Dendritic cell treated with granulocyte-macrophage colony-stimulating factor and Interleukin-4, amounts not matched to agents 40 ng/mL and 50 ng/mL, for 4 days (primary cell): ENCODE measurements around the gene PYDC1.
A peak's percentile ranks its signal among the peaks of the same experiment; 100 is the strongest.
"Not testable (repeated sequence)": the region's sequence is repeated elsewhere in the genome, so short reads cannot be mapped to it uniquely, and the experiment has no call there.

Experiments
- H3K27ac Mint-ChIP-seq: one replicate; pipeline ENCODE4 v1.8.0; 2022; ENCODE audit warnings: mild to moderate bottlenecking, mixed read lengths
- H3K27me3 Mint-ChIP-seq: one replicate; pipeline ENCODE4 v1.8.0; 2022; ENCODE audit warnings: mild to moderate bottlenecking, mixed read lengths
- H3K36me3 Mint-ChIP-seq: one replicate; pipeline ENCODE4 v1.8.0; 2022; ENCODE audit warnings: low read depth, mixed read lengths
- H3K4me1 Mint-ChIP-seq: one replicate; pipeline ENCODE4 v1.8.0; 2022; ENCODE audit warnings: low read depth, mixed read lengths
- H3K4me3 Mint-ChIP-seq: one replicate; pipeline ENCODE4 v1.8.0; 2022; ENCODE audit warnings: mild to moderate bottlenecking, moderate library complexity, mixed read lengths
- H3K9me3 Mint-ChIP-seq: one replicate; pipeline ENCODE4 v1.8.0; 2022; ENCODE audit warnings: mixed read lengths
- intact Hi-C: fragments of 100-400 bp; cut with micrococcal nuclease; formaldehyde crosslinking; loops from one replicate; pipeline ENCODE4 v1.15.0; 2022

Gene PYDC1

DNA sequence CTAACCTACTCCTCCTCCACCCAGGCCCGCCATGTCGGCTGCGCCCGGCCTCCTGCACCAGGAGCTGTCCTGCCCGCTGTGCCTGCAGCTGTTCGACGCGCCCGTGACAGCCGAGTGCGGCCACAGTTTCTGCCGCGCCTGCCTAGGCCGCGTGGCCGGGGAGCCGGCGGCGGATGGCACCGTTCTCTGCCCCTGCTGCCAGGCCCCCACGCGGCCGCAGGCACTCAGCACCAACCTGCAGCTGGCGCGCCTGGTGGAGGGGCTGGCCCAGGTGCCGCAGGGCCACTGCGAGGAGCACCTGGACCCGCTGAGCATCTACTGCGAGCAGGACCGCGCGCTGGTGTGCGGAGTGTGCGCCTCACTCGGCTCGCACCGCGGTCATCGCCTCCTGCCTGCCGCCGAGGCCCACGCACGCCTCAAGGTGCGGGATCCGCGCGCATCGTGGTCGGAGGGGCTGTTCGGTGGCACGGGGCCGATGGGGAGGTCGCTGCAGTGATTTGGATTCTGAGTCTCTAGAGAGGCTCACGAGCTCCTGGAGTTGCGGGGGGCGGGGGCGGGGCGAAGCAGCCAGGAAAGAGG, 2.1 kb downstream of the PYDC1 start:
- peak overlapping the region; percentile 81 for H3K4me3 Mint-ChIP-seq
- intact Hi-C loops, result no loop called here
- H3K4me1 Mint-ChIP-seq, result peaks cover 42% of the 10 kb centered on the region
- H3K27me3 Mint-ChIP-seq, result peaks cover 60% of the 10 kb centered on the region
- peak overlapping the region; percentile 71 for H3K27ac Mint-ChIP-seq
- no peaks in the 10 kb centered on the region for H3K36me3 Mint-ChIP-seq
- H3K9me3 Mint-ChIP-seq, result no peaks in the 10 kb centered on the region

DNA sequence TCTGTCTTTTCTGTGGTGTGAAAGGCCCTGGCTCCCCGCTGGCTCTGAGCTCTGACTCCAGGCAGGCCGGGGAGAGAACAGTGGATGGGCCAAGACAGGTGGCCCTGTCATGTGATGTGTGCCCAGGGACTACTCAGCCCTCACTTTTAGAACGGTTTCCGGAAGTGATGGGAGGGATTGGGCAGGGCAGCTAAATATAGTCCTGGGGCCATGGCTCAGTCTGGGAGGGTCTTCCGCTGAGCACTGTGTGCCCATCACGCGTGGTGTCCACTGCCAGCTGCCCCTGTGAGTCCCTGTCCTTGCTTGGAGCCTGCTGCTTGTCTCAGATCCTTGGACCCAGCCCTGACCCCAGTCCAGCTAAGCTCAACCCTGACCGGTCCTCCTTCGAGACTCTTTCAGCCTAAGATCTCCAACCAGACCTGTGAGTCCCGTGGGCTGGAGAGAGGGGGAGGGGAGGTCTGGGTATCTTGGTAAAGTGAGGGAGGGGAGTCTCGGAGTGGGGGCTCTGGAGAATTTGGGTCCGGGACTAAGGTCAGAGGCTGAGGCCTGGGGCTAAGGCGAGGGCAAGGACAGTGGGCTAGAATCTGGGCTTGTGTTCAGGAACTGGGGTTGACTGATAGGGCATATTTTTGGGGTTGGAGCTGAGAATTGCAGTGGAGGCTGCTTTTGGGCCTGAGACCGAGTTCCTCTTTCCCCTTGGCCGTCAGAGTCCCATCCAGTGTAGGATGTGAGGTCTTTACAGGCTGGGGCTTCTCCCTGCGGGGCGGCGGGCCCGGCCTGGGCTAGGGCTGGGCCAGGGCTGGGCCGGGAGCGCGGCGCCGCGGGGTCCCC, 2.8 kb downstream of the PYDC1 start, which contains the start of gene TRIM72:
Gene TRIM72, plus strand, starts transcription at position 243 of the 831 bp plus-strand sequence. CDS start 620 bp downstream, outside the sequence.
- Mint-ChIP-seq H3K36me3 (no peaks in the 10 kb centered on the region), H3K4me1 (peaks cover 42% of the 10 kb centered on the region), H3K4me3 (peak within 1 kb of the TSS; percentile 81), H3K27me3 (peaks cover 58% of the 10 kb centered on the region), H3K9me3 (no peaks in the 10 kb centered on the region), H3K27ac (peak within 1 kb of the TSS; percentile 71)
- intact Hi-C loops, result no loop called here

DNA sequence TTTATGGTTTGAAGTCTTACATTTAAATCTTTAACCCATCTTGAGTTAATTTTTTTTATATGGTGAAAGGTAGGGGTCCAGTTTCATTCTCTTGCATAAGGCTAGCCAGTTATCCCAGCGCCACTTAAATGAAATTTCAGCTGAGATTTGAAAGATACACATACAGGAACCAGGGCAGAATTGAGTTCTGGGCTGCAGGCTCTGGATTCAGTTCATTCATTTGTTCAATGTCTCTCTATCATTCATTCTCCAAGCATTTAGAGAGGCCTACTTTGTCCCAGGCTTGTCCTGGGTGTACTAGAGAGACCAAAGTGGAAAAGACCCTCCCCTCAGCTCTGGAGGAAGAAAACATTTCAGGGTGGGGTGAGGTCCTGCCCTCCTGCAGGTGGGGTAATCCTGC, 3.6 kb downstream of the PYDC1 start:
- Mint-ChIP-seq H3K36me3 (no peaks in the 10 kb centered on the region), H3K27ac (peak overlapping the region; percentile 71), H3K4me1 (peaks cover 42% of the 10 kb centered on the region), H3K27me3 (peaks cover 50% of the 10 kb centered on the region), H3K9me3 (no peaks in the 10 kb centered on the region), H3K4me3 (no peak overlapping the region)
- intact Hi-C loops, result no loop called here

DNA sequence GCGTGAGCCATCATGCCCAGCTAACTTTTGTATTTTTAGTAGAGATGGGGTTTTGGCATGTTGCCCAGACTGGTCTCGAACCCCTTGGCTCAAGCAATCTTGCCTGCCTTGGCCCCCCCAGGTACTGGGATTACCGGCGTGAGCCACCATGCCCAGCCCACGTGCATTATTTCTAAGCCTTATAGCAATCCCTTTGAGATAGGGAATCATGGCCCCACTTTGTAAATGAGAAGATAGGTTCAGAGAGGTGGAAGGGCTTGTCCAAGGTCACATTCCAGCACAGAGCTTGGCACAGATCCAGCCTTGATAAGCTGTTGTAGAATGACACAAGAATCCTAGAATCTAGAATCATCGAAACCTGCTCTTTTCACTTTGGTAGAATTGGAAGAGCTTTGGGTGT, 10.2 kb downstream of the PYDC1 start:
- Mint-ChIP-seq H3K27me3 (peaks cover 15% of the 10 kb centered on the region), H3K4me3 (no peak overlapping the region), H3K27ac (peak overlapping the region; percentile 66), H3K4me1 (peaks cover 37% of the 10 kb centered on the region), H3K36me3 (peaks cover 10% of the 10 kb centered on the region), H3K9me3 (no peaks in the 10 kb centered on the region)
- intact Hi-C loops, result loop anchor here (10.0 kb wide), 1 partner anchor 238 kb away; the partner anchor contains the start of gene ZNF843

DNA sequence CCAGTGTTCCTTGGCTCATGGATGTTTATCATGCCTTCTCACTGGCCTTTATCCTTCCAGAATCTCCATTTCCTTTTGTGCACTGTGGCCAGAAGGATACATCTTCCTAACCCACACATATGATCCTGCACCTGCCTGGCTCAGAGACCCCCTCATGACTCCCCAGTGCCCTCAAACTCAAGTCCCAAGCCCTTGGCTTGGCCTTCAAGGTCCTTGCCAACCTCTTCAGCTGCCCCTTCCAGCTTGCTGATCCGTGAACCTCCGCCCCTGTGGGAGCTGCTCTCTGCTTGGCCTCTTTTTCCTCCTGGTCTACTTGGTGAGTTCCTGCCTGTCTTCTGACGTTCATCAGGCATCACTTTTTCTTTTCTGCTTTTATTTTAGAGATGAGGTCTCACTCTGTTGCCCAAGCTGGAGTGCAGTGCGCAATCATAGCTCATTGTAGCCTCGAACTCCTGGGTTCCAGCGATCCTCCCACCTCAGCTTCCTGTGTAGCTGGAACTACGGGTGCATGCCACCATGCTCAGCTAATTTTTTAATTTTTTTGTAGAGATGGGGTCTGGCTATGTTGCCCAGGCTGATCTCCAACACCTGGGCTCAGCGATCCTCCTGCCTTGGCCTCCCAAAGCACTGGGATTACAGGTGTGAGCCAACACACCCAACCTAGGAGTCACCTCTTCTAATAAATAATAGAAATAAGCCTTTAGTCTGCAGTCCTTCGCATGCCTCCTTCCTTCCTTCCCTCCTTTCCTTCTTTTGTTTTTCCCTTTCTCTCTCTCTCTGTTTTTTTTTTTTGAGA, 11.9 kb downstream of the PYDC1 start:
- intact Hi-C loops, result loop anchor here (10.0 kb wide), 1 partner anchor 240 kb away; the partner anchor contains the start of gene ZNF843
- H3K27ac Mint-ChIP-seq, result peak overlapping the region; percentile 66
- H3K4me1 Mint-ChIP-seq, result peaks cover 51% of the 10 kb centered on the region
- H3K4me3 Mint-ChIP-seq, result no peak overlapping the region
- peaks cover 11% of the 10 kb centered on the region for H3K27me3 Mint-ChIP-seq
- H3K36me3 Mint-ChIP-seq, result peaks cover 22% of the 10 kb centered on the region
- H3K9me3 Mint-ChIP-seq, result no peaks in the 10 kb centered on the region

DNA sequence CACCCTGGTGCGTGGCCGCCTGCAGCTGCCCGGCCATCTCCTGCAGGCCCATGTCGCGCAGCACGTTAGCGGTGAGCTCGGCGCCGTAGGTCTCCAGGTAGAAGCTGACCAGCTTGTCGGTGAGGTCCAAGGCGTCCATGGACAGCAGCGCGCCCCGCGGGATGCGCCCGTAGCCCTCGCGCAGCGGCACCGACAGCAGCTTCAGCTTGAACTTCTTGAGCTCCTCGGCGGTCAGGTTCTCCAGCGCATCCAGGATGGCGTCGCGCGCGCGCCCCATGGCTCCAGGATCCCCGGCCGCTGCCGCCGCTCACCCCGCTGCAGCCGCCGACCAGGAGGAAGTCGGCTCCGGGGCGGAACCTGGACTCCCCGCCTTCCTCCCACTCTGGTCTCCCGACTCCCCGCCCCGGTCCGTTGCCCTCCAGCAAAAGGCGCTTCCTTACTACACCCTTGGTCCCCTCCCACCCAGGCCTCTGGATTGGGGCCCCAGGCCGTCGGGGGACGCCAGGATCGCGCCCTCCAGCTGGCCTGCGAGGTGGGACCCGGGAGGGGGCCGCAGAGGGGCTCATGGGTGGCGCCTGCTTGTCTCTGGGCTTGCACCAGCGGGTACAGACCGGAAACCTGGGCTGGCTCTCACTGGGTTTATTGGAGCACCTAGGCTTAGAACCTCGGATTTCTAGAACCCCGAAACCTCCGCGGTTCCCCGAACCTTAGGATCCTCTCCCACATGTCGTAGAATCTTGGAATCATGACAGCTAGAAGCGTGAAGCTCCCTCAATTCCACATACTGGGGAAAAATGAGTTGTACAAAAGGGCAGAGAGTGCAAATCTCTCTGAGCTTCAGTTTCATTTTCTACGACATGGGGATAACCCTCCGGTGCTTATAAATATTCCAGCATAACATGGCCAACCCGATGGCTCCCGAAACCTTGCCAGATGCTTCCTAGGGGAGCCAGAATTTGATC, 14.2 kb downstream of the PYDC1 start, which contains the start of gene PYCARD:
Gene PYCARD, minus strand, starts transcription at position 347 of the 962 bp plus-strand sequence. Its CDS starts 70 bp downstream, at position 277.
- Mint-ChIP-seq H3K4me1 (peaks cover 75% of the 10 kb centered on the region), H3K27me3 (peaks cover 8% of the 10 kb centered on the region), H3K4me3 (peak within 1 kb of the TSS; percentile 87), H3K9me3 (no peaks in the 10 kb centered on the region), H3K36me3 (peaks cover 44% of the 10 kb centered on the region), H3K27ac (peak within 1 kb of the TSS; percentile 84)
- intact Hi-C loops, result loop anchor here (2.0 to 10.0 kb wide), 2 partner anchors 58 to 242 kb away; partner anchors contain the start of gene ZNF843

DNA sequence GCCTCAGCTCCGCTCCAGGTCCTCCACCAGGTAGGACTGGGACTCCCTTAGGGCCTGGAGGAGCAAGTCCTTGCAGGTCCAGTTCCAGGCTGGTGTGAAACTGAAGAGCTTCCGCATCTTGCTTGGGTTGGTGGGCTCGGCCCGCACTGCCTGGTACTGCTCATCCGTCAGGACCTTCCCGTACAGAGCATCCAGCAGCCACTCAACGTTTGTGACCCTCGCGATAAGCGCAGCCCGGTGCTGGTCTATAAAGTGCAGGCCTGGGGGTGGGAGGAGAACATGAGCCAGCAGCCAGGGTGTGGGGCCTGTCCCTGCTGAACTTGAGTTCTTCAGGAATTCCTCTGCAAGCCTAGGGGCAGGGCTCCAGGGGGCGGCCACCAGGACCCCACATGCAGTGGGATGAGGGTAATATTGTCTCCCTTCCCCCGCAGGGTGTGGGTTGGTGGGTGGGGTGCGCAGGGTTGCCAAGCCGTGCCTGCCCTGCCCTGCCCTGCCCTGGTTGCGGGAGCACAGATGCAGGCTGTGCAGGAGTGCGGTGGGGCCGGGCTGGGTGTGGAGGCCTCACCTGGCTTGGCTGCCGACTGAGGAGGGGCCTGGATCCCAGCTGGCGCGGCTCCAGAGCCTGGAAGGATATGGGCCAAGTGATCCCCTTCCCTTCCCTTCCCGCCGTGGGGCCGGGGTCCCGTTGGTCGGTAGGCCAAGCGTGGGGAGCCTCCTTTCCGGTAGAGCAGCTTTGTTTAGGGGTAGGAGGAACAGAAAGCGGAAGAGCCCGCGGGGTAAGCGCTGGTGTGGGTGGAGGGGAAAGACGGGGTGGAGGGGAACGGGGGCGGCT, 15.1 kb downstream of the PYDC1 start:
- H3K4me1 Mint-ChIP-seq, result peaks cover 80% of the 10 kb centered on the region
- peak overlapping the region; percentile 87 for H3K4me3 Mint-ChIP-seq
- no peaks in the 10 kb centered on the region for H3K9me3 Mint-ChIP-seq

DNA sequence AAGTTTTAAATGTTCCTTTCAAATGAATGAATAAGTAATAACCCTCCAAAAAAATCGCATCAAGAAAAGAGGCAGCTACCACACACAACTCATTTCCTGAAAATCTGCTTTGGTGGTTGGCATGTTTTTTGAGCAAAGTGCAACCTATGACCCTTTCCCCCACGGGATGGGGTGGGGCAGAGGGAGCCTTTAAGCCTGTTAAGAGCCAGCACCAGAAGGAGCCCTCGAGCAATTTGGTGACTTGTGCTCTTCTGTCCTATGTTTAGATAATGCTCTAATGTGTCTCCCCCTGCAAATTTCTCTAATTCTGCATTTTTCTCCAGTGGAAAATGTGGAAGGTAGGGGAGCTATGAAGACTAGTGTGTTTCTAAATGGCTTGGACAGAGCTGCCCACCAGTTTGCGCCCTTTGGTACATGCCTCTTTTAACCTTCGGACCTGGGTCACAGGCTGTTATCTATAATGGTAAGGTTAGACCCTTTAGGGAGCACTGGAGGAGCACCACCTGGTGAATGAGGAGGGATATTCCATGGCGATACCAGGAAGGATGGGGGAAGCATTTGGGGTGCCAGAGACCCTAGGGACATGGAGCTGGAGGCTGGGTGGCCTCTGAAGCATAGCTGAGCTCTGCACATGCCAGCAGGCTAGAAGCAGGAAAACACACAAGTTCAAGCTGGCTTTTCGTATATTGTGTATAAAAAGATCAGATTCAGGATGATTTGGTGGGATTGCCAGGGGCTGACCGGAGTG, 15.9 kb downstream of the PYDC1 start:
- intact Hi-C loops, result loop anchor here (10.0 kb wide), 1 partner anchor 244 kb away; the partner anchor contains the start of gene ZNF843
- Mint-ChIP-seq H3K9me3 (no peaks in the 10 kb centered on the region), H3K4me1 (peaks cover 81% of the 10 kb centered on the region), H3K27ac (peak overlapping the region; percentile 84), H3K36me3 (peaks cover 52% of the 10 kb centered on the region), H3K27me3 (no peaks in the 10 kb centered on the region), H3K4me3 (peak overlapping the region; percentile 87)

More for the DNA sequence above, 15.1 kb downstream of the PYDC1 start:
- Mint-ChIP-seq H3K36me3 (peaks cover 44% of the 10 kb centered on the region), H3K27me3 (peaks cover 1% of the 10 kb centered on the region), H3K27ac (peak overlapping the region; percentile 84)
- intact Hi-C loops, result loop anchor here (2.0 to 10.0 kb wide), 2 partner anchors 59 to 243 kb away; partner anchors contain the start of gene ZNF843

DNA sequence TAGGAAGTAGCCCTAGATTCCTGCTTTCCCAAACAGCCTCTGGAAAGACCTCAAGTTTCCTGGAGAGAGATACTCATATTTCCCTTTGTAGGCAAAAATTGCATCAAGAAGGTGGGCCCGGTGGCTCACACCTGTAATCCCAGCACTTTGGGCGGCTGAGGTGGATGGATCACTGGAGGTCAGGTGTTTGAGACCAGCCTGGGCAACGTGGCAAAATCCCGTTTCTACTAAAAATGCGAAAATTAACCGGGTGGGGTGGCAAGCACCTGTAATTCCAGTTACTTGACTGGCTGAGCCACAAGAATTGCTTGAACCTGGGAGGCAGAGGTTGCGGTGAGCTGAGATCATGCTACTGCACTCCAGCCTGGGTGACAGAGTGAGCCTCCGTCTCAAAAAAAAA, 16.8 kb downstream of the PYDC1 start:
- peaks cover 77% of the 10 kb centered on the region for H3K4me1 Mint-ChIP-seq
- intact Hi-C loops, result loop anchor here (10.0 kb wide), 1 partner anchor 245 kb away; the partner anchor contains the start of gene ZNF843
- H3K4me3 Mint-ChIP-seq, result not testable (repeated sequence)

DNA sequence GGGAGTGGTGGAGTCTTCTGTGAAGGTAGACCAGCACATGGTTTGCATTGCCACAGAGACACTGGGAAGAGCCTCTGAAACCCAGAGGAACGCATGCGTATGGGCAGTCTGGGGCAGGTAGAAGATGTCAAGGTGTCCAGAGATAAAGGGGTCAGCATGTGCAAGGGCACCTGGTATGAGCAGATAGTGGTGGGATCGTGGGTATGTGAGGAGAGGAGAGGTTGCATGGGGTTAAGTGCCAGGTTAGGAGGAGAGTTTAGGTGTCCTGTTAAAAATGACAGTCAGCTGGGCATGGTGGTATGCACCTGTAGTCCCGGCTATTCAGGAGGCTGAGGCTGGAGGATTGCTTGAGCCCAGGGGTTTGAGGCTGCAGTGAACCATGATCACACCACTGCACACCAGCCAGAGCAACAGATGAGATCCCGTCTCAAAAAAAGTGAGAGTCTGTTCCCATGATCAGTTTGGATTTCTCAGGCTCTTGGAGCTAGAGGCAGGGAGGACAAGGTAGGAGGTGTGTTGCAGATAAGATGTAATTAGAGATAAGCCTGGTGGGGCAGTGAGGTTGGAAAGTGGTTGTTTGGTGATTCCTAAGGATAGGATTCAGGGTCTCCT, 17.4 kb downstream of the PYDC1 start:
- Mint-ChIP-seq H3K9me3 (no peaks in the 10 kb centered on the region), H3K27me3 (no peaks in the 10 kb centered on the region), H3K27ac (peak overlapping the region; percentile 28), H3K36me3 (peaks cover 67% of the 10 kb centered on the region), H3K4me3 (no peak overlapping the region), H3K4me1 (peaks cover 76% of the 10 kb centered on the region)
- intact Hi-C loops, result loop anchor here (10.0 kb wide), 1 partner anchor 245 kb away; the partner anchor contains the start of gene ZNF843

More for the DNA sequence above, 16.8 kb downstream of the PYDC1 start:
- Mint-ChIP-seq H3K36me3 (peaks cover 61% of the 10 kb centered on the region), H3K27ac (peak overlapping the region; percentile 28)
- H3K27me3 Mint-ChIP-seq, H3K9me3 Mint-ChIP-seq: not testable (repeated sequence)

DNA sequence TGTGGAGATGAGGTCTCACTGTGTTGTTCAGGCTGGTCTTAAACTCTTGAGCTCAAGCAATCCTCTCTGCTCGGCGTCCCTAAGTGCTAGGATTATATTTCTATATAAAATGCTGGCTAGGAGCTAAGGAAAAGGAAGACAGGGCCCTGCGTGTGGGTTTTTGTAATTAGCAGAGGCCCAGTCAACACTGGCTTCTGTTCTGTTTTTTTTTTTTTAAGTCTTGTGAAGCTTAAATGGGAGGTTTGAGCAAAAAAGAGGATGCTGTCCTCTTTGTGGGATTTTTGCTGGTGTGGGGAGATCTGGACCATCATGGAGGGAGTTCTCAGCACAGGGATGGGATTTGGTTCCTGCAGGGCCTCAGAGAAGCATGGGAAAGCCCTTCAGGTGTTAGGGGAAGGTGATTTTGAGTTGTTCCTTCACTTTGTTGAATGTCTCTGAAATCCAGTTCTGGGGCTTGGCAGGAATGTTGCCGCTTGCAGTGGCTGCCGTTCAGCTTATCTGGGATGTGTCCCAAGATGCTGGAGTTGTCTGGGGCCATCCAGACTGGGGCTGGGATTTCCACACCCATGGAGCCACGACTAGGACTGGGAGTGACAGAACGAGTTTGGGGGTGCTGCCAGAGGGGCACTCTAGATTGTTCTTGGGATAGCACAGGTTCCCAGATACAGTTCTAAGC, 18.6 kb downstream of the PYDC1 start:
- no peak overlapping the region for H3K4me3 Mint-ChIP-seq
- no peaks in the 10 kb centered on the region for H3K9me3 Mint-ChIP-seq
- H3K36me3 Mint-ChIP-seq, result peaks cover 79% of the 10 kb centered on the region
- peaks cover 73% of the 10 kb centered on the region for H3K4me1 Mint-ChIP-seq
- no peaks in the 10 kb centered on the region for H3K27me3 Mint-ChIP-seq
- intact Hi-C loops, result no loop called here
- peak overlapping the region; percentile 75 for H3K27ac Mint-ChIP-seq
